GM12878 (cell line): ENCODE measurements around the gene PTPRN2. TPM values are rescaled to one million over a fixed set of nuclear protein-coding genes. Genes with fewer than 3 reads are reported as not detected.

Experiments used
- ATAC-seq: fragments of 200-7000 bp; cut with Tn5 transposase; 3 replicates; pipeline ENCODE4 v1.9.1; 2020; ENCODE audit warnings: mild to moderate bottlenecking, moderate library complexity
- BruUV-seq: library from RNA; stranded (reverse); fragments of 400-500 nt; replicated peaks from 2 replicates; lab custom pipeline; 2021; lab: Mats Ljungman, UMichigan
- CTCF ChIA-PET: fragments of 300-600 bp; sonication (Branson Sonifier 250); formaldehyde crosslinking; extraction: SDS; loops from one replicate; lab custom pipeline; 2021; ENCODE audit warnings: inconsistent platforms; lab: Yijun Ruan, JAX
- POLR2A ChIA-PET: fragments of 350-600 bp; formaldehyde crosslinking; extraction: SDS; loops from one replicate; lab custom pipeline; 2021; ENCODE audit warnings: inconsistent platforms; lab: Charles Lee
- RAD21 ChIA-PET: fragments of 300-600 bp; sonication (Branson Sonifier 250); formaldehyde crosslinking; loops from one replicate; lab custom pipeline; 2023; ENCODE audit warnings: antibody characterized with exemption; ENCODE audit not compliant: unreplicated experiment; lab: Charles Lee
- SMC1A ChIA-PET: fragments of 300-600 bp; sonication (Branson Sonifier 250); formaldehyde crosslinking; loops from one replicate; lab custom pipeline; 2023; ENCODE audit not compliant: unreplicated experiment, uncharacterized antibody; lab: Charles Lee
- DNase-seq: peaks from one replicate; pipeline ENCODE4 v3.0.0-alpha.2; 2011; ENCODE audit warnings: low read depth, low spot score
- FAIRE-seq: peaks from 3 replicates; lab custom pipeline; 2011; peaks lifted over from hg19 to GRCh38; lab: Jason Lieb, UNC
- H2AFZ ChIP-seq: 2 replicates; pipeline ENCODE4 v1.6.0; 2011; ENCODE audit warnings: low read depth, low read length, control low read depth; ENCODE audit not compliant: control insufficient read depth
- H3K27ac ChIP-seq: 2 replicates; pipeline ENCODE4 v1.5.1; 2011; ENCODE audit warnings: control low read depth; ENCODE audit not compliant: control insufficient read depth, insufficient read depth
- H3K27me3 ChIP-seq, 2 experiments: replicated peaks in 1 of 2; 2 replicates each; pipeline versions ENCODE4 v1.6.0 to v1.6.1; 2011; ENCODE audit warnings: low read length in 1 of 2; ENCODE audit not compliant: control insufficient read depth in 2 of 2, insufficient read depth in 2 of 2
- H3K36me3 ChIP-seq, 2 experiments: 2 replicates each; pipeline ENCODE4 v1.5.1; 2011; ENCODE audit warnings: low read length in 1 of 2; ENCODE audit not compliant: control insufficient read depth in 2 of 2, insufficient read depth in 2 of 2
- H3K4me1 ChIP-seq: 2 replicates; pipeline ENCODE4 v1.6.1; 2011; ENCODE audit warnings: mild to moderate bottlenecking, low read length, moderate library complexity, mixed read lengths; ENCODE audit not compliant: control insufficient read depth, insufficient read depth
- H3K4me2 ChIP-seq: 2 replicates; pipeline ENCODE4 v1.6.0; 2011; ENCODE audit warnings: control low read depth; ENCODE audit not compliant: control insufficient read depth, insufficient read depth
- H3K4me3 ChIP-seq: fragments of 200-600 bp; sonication (generic); 2 replicates; pipeline ENCODE4 v1.5.1; 2016
- H3K79me2 ChIP-seq: 2 replicates; pipeline ENCODE4 v1.6.0; 2011; ENCODE audit warnings: low read length; ENCODE audit not compliant: control insufficient read depth, insufficient read depth
- H3K9ac ChIP-seq: 2 replicates; pipeline ENCODE4 v1.8.0; 2011; ENCODE audit warnings: low read length, control low read depth, mixed read lengths; ENCODE audit not compliant: control insufficient read depth, insufficient read depth
- H3K9me3 ChIP-seq: replicated peaks from 3 replicates; pipeline ENCODE4 v1.5.1; 2011; ENCODE audit warnings: mild to moderate bottlenecking, low read length; ENCODE audit not compliant: control insufficient read depth, insufficient read depth
- H4K20me1 ChIP-seq: 2 replicates; pipeline ENCODE4 v1.6.0; 2011; ENCODE audit not compliant: control insufficient read depth, insufficient read depth
- BACH1 ChIP-seq: fragments of 450-650 bp; IDR thresholded peaks from 2 replicates; pipeline ENCODE4 v1.6.1; 2017; ENCODE audit warnings: mild to moderate bottlenecking, borderline replicate concordance
- BMI1 ChIP-seq: fragments of 450-650 bp; IDR thresholded peaks from 2 replicates; pipeline ENCODE4 v1.6.1; 2016; ENCODE audit warnings: mild to moderate bottlenecking, moderate library complexity, borderline replicate concordance
- BRCA1 ChIP-seq: IDR thresholded peaks from 2 replicates; pipeline ENCODE4 v1.6.1; 2011; ENCODE audit warnings: low read depth, low read length, improper control_type of control experiment
- CHD2 ChIP-seq: IDR thresholded peaks from 2 replicates; pipeline ENCODE4 v1.6.1; 2011; ENCODE audit warnings: low read depth, low read length, improper control_type of control experiment, borderline replicate concordance
- CHD4 ChIP-seq: fragments of 200-600 bp; sonication (generic); IDR thresholded peaks from 2 replicates; pipeline ENCODE4 v1.6.1; 2016; ENCODE audit warnings: mild to moderate bottlenecking
- DPF2 ChIP-seq: fragments of 450-650 bp; IDR thresholded peaks from 2 replicates; pipeline ENCODE4 v1.6.1; 2017; ENCODE audit warnings: mild to moderate bottlenecking
- E2F8 ChIP-seq: fragments of 450-650 bp; IDR thresholded peaks from 2 replicates; pipeline ENCODE4 v1.6.1; 2018; ENCODE audit warnings: mild to moderate bottlenecking, low read depth, moderate library complexity; ENCODE audit not compliant: partially characterized antibody
- ETV6 ChIP-seq, 2 experiments: fragments of 450-650 bp in 1 of 2; IDR thresholded peaks in 1 of 2; conservative IDR thresholded peaks in 1 of 2; 2 replicates each; pipeline ENCODE4 v1.6.1; 2014; ENCODE audit warnings: antibody characterized with exemption in 1 of 2, borderline replicate concordance in 1 of 2, low read depth in 1 of 2, mild to moderate bottlenecking in 1 of 2, moderate library complexity in 1 of 2
- IKZF2 ChIP-seq, 2 experiments: fragments of 450-650 bp; IDR thresholded peaks; 2 replicates each; pipeline ENCODE4 v1.6.1; 2017; ENCODE audit warnings: mild to moderate bottlenecking in 2 of 2, moderate library complexity in 2 of 2
- NKRF ChIP-seq: fragments of 450-650 bp; conservative IDR thresholded peaks from 2 replicates; pipeline ENCODE4 v1.6.1; 2017; ENCODE audit warnings: mild to moderate bottlenecking, moderate library complexity
- ZBTB33 ChIP-seq: fragments of 450-650 bp; IDR thresholded peaks from 2 replicates; pipeline ENCODE4 v1.6.1; 2017; ENCODE audit warnings: mild to moderate bottlenecking
- WGBS: methylation state at CpG from one replicate; pipeline ENCODE4 v1.1.6; 2016; ENCODE audit warnings: low lambda C conversion rate; ENCODE audit not compliant: insufficient replicate concordance, insufficient coverage; ENCODE audit errors: missing lambda C conversion rate; 5-methylcytosine and 5-hydroxymethylcytosine counted together
- in situ Hi-C: fragments of 300-500 bp; cut with MboI; formaldehyde crosslinking; loops from 9 replicates; pipeline ENCODE4 v1.14.3; 2018; ENCODE audit warnings: mixed read lengths
- intact Hi-C: fragments of 100-400 bp; cut with micrococcal nuclease; formaldehyde crosslinking; loops from one replicate; pipeline ENCODE4 v1.14.2; 2022; ENCODE audit not compliant: unreplicated experiment
- polyA plus RNA-seq, 11 experiments: library from polyadenylated mRNA; depleted of rRNA in 4 of 11; unstranded in 6 of 11; stranded (reverse) in 5 of 11; fragments of >200 nt; fragmentation: Nextera tagmentation in 4 of 11; fragmentation: Illumina TruSeq in 1 of 11; extraction: Ambion mirVana in 4 of 11; extraction: Trizol in 1 of 11; gene quantifications; 1 replicate in 1 of 11; 2 replicates in 10 of 11; pipeline versions ENCODE4 v1.2.1 to v1.2.3, GENCODE V29; 2011 to 2016; ENCODE audit warnings: inconsistent platforms in 2 of 11, missing spikeins in 2 of 11, low read depth in 1 of 11
- total RNA-seq, 4 experiments: library from RNA; depleted of rRNA in 3 of 4; stranded (reverse); fragments of >200 nt in 3 of 4; fragmentation: Illumina TruSeq in 1 of 4; extraction: Trizol in 1 of 4; gene quantifications; 2 replicates each; pipeline versions ENCODE4 v1.2.1 to v1.2.3, GENCODE V29; 2013 to 2021

PTPRN2 gene
- total and polyA plus RNA-seq, 10 of the 15 experiments (the other 5 are each of a cell fraction or from before 2014, with no cell fraction given) = 5.4 TPM; not detected in 9

- Histone ChIP-seq H3K79me2 (no peaks in the 10 kb centered on the region), H3K9ac (no peak overlapping the region), H3K4me3 (no peak overlapping the region), H3K4me2 (no peak overlapping the region), H3K4me1 (no peaks in the 10 kb centered on the region), H3K9me3 (no peaks in the 10 kb centered on the region; the same call in 2 of the 3 replicates), H3K27me3 (no peaks in the 10 kb centered on the region), H4K20me1 (no peaks in the 10 kb centered on the region), H2AFZ (no peak overlapping the region), H3K27ac (no peak overlapping the region), H3K36me3 (no peaks in the 10 kb centered on the region)
- POLR2A ChIA-PET = no interaction called here
- SMC1A ChIA-PET = no interaction called here
- TF ChIP-seq ZBTB33 (no peak), BMI1 (no peak), CHD4 (no peak), CHD2 (no peak), E2F8 (no peak), NKRF (no peak), IKZF2 (IDR thresholded peaks at IDR 0.05) (no peak), BRCA1 (no peak), ETV6 (conservative IDR thresholded peaks at IDR 0.05 in 1 of 2, IDR thresholded peaks at IDR 0.05 in 1 of 2; ENCODE audit: borderline replicate concordance in 1 of 2, low read depth in 1 of 2) (no peak), BACH1 (no peak), DPF2 (no peak)
- RAD21 ChIA-PET = no interaction called here
- DNase-seq (no peak), ATAC-seq (no peak), FAIRE-seq (no peak)
- intact Hi-C loops = no loop called here
- no TSS peak for BruUV-seq
- in situ Hi-C loops = no loop called here
- 51% methylated on average over 11 of the region's 11 CpGs for WGBS
- CTCF ChIA-PET = no interaction called here
Measured at GRCh38 chr7:157888579-157888978, 699.0 kb downstream of the PTPRN2 start.
